PC-3 (cell line): Measurements from ENCODE around the gene RNF225.

Experiments used
- EZH2 ChIP-seq: fragments of 300-600 bp; sonication (generic); IDR thresholded peaks from one replicate; pipeline ENCODE4 v1.6.1; 2017; ENCODE audit warnings: antibody characterized with exemption, mild to moderate bottlenecking, low read length; ENCODE audit not compliant: unreplicated experiment
- EZH2phosphoT487 ChIP-seq: fragments of 300-600 bp; sonication (generic); IDR thresholded peaks from 2 replicates; pipeline ENCODE4 v1.6.1; 2018; ENCODE audit warnings: mild to moderate bottlenecking, antibody characterized with exemption, low read length, borderline replicate concordance
- TF ChIP-seq, protein P1 (sequence below): fragments of 300-600 bp; sonication (generic); conservative IDR thresholded peaks from 2 replicates; pipeline ENCODE4 v1.5.1; 2017; ENCODE audit warnings: antibody characterized with exemption, low read depth, mild to moderate bottlenecking, low read length

GRCh38 chr19:58350001-58350861, 45.2 kb upstream of the RNF225 start:
- TF ChIP-seq EZH2, result no peak
- TF ChIP-seq, protein P1, sequence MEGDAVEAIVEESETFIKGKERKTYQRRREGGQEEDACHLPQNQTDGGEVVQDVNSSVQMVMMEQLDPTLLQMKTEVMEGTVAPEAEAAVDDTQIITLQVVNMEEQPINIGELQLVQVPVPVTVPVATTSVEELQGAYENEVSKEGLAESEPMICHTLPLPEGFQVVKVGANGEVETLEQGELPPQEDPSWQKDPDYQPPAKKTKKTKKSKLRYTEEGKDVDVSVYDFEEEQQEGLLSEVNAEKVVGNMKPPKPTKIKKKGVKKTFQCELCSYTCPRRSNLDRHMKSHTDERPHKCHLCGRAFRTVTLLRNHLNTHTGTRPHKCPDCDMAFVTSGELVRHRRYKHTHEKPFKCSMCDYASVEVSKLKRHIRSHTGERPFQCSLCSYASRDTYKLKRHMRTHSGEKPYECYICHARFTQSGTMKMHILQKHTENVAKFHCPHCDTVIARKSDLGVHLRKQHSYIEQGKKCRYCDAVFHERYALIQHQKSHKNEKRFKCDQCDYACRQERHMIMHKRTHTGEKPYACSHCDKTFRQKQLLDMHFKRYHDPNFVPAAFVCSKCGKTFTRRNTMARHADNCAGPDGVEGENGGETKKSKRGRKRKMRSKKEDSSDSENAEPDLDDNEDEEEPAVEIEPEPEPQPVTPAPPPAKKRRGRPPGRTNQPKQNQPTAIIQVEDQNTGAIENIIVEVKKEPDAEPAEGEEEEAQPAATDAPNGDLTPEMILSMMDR, result no peak
- no peak for TF ChIP-seq EZH2phosphoT487
